PC-9 (cell line): ENCODE measurements around the gene ACKR2.

Source experiments
- CTCF ChIP-seq: fragments of 200-600 bp; sonication (generic); conservative IDR thresholded peaks from 2 replicates; pipeline ENCODE4 v1.6.1; 2017; ENCODE audit warnings: mixed run types, antibody characterized with exemption, mild to moderate bottlenecking, moderate library complexity
- EZH2 ChIP-seq: fragments of 200-600 bp; sonication (generic); IDR thresholded peaks from 2 replicates; pipeline ENCODE4 v1.8.0; 2017; ENCODE audit warnings: antibody characterized with exemption, low read depth

GRCh38 chr3:42908675-42909074, 99.4 kb downstream of the ACKR2 start:
- TF ChIP-seq CTCF (no peak), EZH2 (no peak)
